Measurements from ENCODE around the gene PLXNA2.

- TF ChIP-seq CTCF (IDR thresholded peaks at IDR 0.05), result no peak
- TF ChIP-seq POLR2A (IDR thresholded peaks at IDR 0.05), result no peak
Measured at GRCh38 chr1:208101661-208102431, 142.3 kb downstream of the PLXNA2 start.
